Activated CD4-positive, alpha-beta T cell treated with anti-CD3 and anti-CD28 coated beads for 24 hours (primary cell): ENCODE results near the gene TRMT2B.
A peak's percentile ranks its signal among the peaks of the same experiment; 100 is the strongest.
"Not testable (repeated sequence)": the region's sequence is repeated elsewhere in the genome, so short reads cannot be mapped to it uniquely, and the experiment has no call there.

ENCODE experiments used
- DNase-seq, 2 donors: peaks; one replicate each; pipeline ENCODE4 v3.0.0-alpha.2; 2020; ENCODE audit warnings: low read depth in 2 of 2

TRMT2B gene

DNA sequence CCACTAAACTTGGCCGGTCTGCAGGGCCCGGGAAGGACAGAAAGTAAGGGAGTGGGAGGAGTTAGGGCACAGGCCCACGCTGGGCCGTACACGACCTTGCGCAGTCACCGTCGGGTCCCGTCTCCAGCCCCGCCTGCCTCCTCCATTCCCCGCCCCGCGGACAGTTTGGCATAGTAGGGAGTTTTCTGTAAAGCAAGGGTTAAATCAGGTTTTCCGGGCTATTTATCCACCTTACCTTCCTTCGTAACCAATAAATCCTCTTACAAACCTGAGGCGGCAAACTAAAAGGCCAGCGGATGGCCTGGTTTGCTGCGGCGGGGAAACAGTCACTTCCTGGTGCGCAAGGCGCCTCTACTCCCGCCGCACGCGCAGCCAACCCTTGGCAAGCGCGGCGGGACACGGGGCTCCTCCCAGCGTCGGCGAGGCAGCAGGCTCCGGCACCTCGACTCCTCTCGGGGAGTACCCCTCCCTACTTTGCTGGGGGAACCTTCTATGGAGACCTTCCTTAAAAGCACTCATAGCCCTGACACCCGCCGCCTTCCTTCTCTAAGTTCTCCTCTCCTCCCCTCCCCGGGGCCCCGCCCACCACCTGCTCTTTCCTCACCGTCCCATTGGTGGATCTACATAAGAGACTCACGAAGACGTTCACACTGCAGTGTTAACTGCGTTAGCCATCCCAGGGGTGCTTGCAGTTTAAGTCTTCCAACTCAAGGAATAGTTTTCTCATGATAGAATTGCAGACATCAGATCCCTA lies at the start of gene TRMT2B:
Gene TRMT2B, minus strand, starts transcription at position 563 of the 754 bp plus-strand sequence. CDS start 9,822 bp downstream, outside the sequence.
- DNase-seq, result peak; percentile 65 to 69

DNA sequence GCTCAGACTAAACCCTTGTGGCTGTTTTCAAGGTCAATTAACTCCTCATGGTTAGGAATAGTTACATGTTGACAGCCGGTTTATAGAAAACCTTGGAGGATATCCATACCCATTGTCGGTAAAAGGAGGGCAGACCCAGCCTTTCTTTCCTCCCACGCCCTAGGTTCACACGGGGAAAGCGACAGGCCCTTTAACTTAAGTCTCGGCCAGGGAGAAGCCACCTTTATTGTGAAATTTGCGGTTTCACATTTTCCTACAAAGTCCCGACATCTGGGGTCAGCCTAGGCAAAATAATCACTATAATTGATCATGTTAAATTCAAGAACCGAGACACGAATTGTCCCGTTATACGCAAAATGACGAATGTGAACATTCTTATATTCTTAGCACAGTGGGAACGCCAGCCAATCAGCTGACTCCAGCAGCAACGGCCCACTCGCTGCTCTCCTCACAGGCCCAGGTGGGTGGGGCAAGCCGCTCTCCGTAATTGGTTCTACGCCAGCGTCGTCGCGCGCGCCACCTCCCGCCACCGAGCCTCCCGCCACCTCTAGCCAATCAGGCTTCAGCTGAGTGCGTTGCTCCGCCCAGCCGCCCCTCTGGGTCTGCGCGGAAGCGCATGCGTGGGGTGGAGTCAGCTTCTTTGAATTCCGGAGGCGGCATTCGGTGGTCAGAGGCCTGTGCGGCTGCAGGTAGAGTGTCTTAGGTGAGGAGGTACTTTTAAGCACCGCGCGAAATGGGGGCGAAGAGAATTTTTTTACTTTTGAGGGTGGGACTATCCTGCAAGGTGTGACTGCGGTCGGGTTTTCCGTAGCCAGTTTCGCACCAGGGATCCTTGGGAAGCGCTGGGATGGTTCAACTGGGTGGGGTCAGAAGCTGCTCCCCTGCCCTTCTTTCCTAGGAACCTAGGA lies 45.9 kb upstream of the TRMT2B start, which contains the start of gene CENPI:
Gene CENPI, plus strand, starts transcription at position 659 of the 908 bp plus-strand sequence. CDS start 2,867 bp downstream, outside the sequence.
- DNase-seq, result peak; percentile 81 to 84

DNA sequence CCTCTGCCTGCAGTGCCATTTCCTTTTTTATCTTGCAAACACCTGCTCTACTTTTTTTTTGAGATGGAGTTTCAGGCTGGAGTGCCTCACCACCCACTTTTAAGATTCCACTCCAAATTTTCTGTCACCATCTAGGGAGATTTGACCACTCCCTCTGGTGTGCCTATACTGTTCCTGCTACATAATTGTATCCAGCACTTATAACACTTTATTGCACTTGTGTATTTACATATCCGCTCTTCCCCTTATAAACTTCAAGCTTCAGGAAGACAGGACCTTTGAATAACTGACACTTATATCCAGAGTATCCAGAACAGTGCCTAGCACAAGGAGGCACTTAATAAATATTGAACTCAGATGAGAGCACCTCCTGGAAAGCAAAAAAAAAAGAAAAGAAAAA lies 39.9 kb upstream of the TRMT2B start:
- DNase-seq, result no peak

- no peak for DNase-seq
These were observed 29.3 kb upstream of the TRMT2B start for GRCh38 chrX:101081231-101081630.

- DNase-seq, result no peak
These were observed 28.6 kb upstream of the TRMT2B start for GRCh38 chrX:101080326-101081124.

GRCh38 chrX:101079736-101080270 lies 27.9 kb upstream of the TRMT2B start:
- no peak for DNase-seq

- DNase-seq, result no peak
These were observed 27.0 kb upstream of the TRMT2B start, which contains the start of gene TMEM35A for GRCh38 chrX:101078716-101079598. Gene TMEM35A, plus strand, starts transcription at chrX:101078879. Its CDS starts 124 bp downstream, at chrX:101079003.

DNA sequence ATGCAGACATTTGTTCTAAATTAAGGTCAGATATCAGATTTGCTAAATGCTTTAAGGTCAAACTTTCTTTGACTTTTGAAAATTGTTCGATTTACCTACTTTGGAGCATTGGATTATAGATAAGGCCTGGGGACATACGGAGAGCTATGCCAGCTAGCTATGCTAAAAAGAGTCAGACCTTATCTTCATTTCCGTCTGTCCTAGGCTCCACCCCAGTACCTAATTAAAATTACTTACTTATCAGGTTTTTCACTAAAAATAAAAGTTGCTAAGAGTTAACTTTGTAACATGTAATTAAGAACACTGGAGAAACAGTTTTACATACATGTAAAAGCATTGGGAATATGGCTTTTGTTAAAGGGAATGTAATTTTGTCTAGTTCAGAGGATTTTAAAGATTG lies 19.7 kb upstream of the TRMT2B start:
- no peak for DNase-seq

GRCh38 chrX:101062176-101062575 lies 10.3 kb upstream of the TRMT2B start:
- DNase-seq, result no peak

- no peak for DNase-seq
These were observed 5.3 kb upstream of the TRMT2B start for GRCh38 chrX:101057093-101057714.

- DNase-seq, result not testable (repeated sequence)
These were observed 4.6 kb upstream of the TRMT2B start for GRCh38 chrX:101056551-101056950.

DNA sequence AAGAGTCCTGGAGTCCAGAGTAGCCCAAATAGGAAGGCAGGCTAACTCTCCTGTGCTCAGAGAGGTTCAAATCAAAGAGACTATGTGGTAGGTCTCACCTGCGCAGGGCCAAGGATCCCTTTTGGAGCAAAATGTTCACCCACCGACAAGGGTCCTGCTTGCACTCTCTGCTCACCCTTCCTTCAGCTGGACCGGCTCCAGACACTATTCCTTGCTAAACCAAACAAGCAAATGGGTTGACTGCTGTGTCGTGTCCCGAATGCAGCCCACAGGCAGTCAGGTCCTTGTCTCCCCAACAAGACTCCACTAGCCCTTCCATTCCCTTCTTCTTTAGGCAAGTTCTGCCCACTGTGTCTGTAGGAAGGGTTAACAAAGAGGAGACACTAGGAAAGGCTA lies 760 bp downstream of the TRMT2B start:
- no peak for DNase-seq

GRCh38 chrX:101040197-101040596 lies 11.7 kb downstream of the TRMT2B start:
- DNase-seq, result no peak

DNA sequence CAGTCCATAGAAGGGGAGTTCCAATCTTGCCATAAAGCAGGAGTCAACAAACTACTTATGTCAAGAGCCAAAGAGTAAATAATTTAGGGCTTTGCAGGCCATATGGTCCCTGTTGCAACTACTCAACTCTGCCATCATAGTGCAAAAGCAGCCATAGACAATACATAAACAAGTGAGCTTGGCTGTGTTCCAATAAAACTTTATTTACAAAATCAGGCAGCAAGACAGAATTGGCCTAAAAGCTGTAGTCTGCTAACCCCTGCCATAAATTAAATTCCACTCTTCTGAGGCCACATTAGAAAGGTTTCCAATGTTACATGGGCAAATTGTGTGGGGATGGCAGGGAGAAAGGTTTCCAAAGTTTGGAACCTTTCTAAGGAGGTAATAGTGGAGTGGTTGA lies 14.7 kb downstream of the TRMT2B start:
- DNase-seq, result no peak

DNA sequence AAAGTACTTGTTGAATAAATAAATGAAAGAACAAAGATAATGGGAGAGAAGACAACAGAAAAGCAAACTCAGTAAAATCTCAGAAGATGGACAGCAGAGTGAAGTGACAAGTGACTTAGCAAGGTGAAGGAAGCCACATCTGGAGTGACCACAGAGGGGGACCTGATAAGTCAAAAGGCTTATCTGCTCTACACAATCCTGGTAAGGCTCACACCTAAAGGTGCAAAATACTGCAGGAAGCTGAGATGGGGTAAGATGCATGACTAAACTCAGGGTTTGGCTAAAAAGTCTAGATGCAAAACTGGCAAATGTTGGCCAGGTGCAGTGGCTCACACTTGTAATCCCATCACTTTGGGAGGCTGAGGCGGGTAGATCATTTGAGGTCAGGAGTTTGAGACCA lies 22.2 kb downstream of the TRMT2B start:
- DNase-seq, result no peak

DNA sequence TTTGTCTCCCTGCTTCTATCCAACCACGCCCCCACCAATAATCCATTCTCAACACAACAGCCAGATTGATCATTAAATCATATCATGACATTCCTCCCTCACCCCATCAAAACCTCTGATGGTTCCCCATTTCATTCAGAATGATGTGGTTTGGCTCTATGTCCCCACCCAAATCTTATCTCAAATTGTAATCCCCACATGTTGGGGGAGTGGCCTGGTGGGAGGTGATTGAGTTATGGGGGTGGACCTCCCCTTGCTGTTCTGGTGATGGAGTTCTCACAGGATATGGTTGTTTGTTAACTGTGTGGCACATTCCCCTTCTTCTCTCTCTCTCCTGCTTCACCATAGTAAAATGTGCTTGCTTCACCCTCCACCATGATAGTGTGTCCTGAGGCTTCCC lies 23.3 kb downstream of the TRMT2B start:
- no peak for DNase-seq

GRCh38 chrX:101025126-101025525 lies 26.8 kb downstream of the TRMT2B start:
- DNase-seq, result no peak

- no peak for DNase-seq
These were observed 29.9 kb downstream of the TRMT2B start for GRCh38 chrX:101022020-101022419.

DNA sequence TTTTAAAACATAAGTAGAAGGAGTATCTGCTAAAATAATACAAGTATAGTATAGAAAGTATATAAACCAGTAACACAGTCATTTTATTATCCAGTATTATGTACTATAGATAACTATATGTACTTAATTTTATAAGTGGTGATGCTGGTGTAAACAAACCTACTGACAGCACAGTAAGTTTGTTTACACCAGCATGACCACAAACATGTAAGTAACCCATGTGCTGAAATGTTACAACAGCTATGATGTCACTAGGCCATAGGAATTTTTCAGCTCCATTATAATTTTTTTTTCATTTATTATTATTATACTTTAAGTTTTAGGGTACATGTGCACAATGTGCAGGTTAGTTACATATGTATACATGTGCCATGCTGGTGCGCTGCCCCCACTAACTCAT lies 39.9 kb downstream of the TRMT2B start:
- not testable (repeated sequence) for DNase-seq

- no peak for DNase-seq
These were observed 42.8 kb downstream of the TRMT2B start for GRCh38 chrX:101009090-101009489.
